Loucy (cell line): ENCODE data around the gene DUSP23.

Experiments used
- EZH2phosphoT487 ChIP-seq: fragments of 200-600 bp; IDR thresholded peaks from 2 replicates; pipeline ENCODE4 v1.6.1; 2018; ENCODE audit warnings: antibody characterized with exemption, mild to moderate bottlenecking, moderate library complexity, borderline replicate concordance
- TF ChIP-seq, protein P1 (sequence below): fragments of 200-600 bp; sonication (generic); conservative IDR thresholded peaks from 2 replicates; pipeline ENCODE4 v1.5.1; 2014; ENCODE audit warnings: mild to moderate bottlenecking, antibody characterized with exemption, low read length

DNA sequence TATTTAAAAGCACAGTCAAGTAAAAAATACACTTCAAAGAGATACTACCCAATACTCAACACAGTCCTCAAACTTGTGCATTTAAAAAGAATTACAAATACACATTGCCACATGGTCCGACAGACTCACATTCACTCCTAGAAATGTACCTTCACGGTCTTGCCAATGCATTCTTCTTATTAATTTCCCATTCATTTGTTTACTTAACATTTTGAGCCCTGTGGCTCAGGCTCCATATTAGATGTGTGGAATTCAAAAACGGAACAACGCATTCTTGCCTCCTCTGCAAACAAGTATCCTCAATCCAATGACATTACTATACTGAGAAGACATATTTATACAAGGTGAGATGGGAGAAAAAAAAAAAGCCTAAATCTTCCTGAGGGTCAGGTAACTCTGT is 2.5 kb upstream of the DUSP23 start:
- TF ChIP-seq, protein P1, sequence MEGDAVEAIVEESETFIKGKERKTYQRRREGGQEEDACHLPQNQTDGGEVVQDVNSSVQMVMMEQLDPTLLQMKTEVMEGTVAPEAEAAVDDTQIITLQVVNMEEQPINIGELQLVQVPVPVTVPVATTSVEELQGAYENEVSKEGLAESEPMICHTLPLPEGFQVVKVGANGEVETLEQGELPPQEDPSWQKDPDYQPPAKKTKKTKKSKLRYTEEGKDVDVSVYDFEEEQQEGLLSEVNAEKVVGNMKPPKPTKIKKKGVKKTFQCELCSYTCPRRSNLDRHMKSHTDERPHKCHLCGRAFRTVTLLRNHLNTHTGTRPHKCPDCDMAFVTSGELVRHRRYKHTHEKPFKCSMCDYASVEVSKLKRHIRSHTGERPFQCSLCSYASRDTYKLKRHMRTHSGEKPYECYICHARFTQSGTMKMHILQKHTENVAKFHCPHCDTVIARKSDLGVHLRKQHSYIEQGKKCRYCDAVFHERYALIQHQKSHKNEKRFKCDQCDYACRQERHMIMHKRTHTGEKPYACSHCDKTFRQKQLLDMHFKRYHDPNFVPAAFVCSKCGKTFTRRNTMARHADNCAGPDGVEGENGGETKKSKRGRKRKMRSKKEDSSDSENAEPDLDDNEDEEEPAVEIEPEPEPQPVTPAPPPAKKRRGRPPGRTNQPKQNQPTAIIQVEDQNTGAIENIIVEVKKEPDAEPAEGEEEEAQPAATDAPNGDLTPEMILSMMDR = no peak
- TF ChIP-seq EZH2phosphoT487 = no peak
